ENCODE data around the gene STX8. TPM values are rescaled to one million over a fixed set of nuclear protein-coding genes. Genes with fewer than 3 reads are reported as not detected.

STX8 gene
- total RNA-seq, 4 donors from 2014 or later: 69.7 to 129 (median 89.6) TPM

DNA sequence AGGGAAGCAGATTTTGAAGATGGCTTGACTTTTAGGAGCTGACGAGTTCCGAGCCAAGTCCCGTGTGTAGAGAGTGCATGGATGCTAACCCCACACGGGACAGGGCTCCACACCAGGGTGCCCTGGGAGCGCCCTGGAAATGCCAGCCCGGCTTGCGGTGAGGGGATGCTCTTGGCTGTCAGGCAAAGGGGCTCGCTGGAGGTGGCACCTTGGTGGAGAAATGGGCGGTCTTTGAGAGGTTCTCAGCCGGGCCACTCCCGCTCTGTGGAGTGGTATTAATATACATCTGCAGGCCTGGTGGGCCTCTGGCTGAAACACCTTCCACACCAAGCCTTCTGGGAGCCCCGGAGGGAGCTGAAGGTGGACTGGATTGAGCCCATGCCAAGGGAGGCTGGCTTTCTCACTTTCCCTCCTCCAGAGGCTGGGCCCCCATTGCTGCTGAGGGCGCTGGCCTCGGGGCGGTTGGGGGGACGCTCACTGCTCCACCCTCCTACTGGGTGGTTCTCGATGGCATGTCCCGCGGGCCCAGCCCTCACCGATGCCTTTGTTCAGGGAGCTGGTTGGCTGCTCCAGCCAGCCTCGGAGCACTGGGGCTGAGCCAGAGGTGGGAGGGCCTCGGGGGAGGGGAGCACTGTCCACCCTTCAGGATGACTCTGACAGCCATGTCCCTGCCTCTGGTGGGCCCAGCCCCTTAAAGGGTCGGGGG lies 344.0 kb downstream of the STX8 start:
- TF ChIP-seq, protein P1, sequence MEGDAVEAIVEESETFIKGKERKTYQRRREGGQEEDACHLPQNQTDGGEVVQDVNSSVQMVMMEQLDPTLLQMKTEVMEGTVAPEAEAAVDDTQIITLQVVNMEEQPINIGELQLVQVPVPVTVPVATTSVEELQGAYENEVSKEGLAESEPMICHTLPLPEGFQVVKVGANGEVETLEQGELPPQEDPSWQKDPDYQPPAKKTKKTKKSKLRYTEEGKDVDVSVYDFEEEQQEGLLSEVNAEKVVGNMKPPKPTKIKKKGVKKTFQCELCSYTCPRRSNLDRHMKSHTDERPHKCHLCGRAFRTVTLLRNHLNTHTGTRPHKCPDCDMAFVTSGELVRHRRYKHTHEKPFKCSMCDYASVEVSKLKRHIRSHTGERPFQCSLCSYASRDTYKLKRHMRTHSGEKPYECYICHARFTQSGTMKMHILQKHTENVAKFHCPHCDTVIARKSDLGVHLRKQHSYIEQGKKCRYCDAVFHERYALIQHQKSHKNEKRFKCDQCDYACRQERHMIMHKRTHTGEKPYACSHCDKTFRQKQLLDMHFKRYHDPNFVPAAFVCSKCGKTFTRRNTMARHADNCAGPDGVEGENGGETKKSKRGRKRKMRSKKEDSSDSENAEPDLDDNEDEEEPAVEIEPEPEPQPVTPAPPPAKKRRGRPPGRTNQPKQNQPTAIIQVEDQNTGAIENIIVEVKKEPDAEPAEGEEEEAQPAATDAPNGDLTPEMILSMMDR (IDR thresholded peaks at IDR 0.05; ENCODE audit: low read depth): no peak

DNA sequence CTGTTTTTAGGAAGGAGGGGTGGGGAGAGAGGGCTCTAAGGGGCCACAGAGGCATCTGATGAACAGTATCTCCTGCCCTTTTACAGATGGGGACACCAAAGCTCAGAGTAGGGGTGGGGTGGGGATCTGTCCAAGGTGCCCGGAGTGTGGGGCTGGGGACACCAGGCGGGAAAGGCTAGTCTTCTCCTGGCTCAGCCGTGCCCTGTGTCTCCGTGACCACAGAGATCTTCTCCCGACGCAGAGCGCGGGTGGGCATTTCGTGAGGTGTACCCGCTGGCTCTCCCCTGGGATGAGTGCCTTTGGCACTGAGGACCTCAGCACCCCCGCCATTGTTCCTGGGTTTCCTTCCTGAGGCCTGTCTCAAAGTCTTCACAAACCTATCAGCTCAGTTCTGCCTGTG lies 344.8 kb downstream of the STX8 start:
- TF ChIP-seq, protein P1 (IDR thresholded peaks at IDR 0.05; ENCODE audit: low read depth): no peak

DNA sequence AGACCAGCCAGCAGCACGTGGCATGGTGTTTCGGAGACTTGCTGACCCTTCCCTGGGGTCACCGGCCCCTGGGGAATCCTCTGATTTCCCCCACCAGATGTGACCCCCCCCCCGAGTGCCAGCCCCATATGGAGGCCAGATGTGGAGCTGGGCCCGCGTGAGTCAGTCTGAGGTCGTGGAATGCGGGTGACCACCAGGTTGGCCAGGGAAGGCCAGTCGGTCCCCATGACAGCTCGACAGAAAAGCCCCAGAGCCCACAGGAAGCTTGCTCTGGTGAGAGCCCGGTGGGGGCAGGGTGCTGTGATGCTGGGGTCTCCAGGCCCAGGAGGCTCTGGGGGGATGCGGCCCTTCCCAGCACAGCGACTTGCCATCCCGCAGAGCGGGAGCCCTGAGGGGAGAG lies 345.3 kb downstream of the STX8 start:
- TF ChIP-seq, protein P1 (IDR thresholded peaks at IDR 0.05; ENCODE audit: low read depth): no peak

DNA sequence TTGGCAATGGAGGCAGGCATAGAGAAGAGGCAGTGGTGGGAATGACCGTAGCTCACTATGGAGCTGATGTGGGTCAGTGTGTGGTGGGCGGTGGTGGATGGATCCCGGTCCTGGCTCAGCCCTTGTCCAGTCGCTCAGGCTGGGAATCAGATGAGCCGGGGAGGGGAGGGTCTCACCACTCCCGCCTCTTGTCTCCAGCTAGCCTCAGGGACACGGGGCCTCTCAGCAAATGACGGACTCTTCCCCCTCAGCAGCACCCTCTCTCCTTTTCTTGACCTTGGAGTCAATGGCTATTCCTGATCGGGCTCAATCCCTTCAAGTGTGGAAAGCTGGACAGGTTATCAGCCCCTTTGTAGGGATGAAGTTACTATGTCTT lies 345.8 kb downstream of the STX8 start:
- TF ChIP-seq, protein P1 (IDR thresholded peaks at IDR 0.05; ENCODE audit: low read depth): no peak

DNA sequence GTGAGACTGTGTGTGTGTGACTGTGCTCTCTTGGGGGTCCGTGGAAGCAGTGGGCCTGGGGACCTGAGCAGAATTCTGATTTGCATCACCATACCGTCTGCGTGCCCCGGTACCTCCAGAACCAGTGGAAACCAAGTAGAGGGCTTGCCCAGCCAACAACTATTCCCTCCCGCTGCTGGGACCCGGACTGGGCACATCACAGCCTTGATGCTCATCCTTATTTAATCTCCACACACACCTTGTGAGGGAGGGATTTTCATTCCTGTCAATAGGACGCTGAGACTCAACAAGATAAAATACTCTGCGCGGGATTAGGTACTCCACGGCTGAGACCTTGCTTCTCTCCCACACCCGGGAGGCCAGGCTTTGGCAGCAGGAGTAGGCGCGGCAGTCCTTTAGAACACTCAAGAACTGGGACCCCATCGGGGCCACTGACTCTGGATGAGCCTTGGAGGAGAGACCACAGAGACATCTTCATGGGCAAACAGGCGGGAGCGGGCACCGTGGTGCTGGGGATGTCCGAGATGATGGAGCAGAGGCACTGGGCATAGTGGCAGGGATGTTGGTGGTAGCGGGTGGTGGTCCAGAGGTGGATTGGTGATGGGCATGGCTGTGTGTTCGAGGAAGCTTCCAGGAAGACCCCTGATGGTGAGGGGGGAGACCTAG lies 346.3 kb downstream of the STX8 start:
- TF ChIP-seq, protein P1 (IDR thresholded peaks at IDR 0.05; ENCODE audit: low read depth): no peak

DNA sequence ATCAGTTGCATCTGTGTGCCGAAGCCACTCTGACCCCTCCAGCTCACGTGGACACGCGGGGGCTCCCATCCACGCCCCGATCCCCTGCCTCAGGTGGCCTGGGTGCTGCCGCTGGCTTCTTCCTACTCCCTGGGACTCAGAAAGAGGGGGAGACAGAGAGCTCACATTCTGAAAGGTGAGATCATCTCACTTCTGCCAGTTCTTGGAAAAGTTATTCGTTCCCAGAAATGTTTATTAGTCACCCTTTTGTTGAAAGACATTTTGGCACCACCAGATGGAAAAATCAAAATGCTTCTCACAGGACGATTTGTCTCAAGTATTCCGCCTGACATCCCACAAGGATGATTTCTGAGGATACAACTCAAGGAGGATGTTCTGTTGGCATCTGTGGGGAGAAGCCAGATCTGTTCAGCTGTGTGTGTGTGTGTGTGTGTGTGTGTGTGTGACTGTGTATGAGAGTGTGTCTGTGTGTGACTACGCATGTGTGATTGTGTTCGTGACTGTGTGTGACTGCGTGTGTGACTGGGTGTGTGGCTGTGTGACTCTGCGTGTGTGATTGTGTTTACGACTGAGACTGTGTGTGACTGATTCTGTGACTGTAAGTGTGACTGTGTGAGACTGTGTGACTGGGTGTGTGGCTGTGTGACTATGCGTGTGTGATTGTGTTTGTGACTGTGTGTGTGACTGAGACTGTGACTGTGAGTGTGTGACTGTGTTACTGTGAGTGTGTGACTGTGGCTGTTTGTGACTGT lies 347.0 kb downstream of the STX8 start:
- TF ChIP-seq, protein P1 (IDR thresholded peaks at IDR 0.05; ENCODE audit: low read depth): no peak

DNA sequence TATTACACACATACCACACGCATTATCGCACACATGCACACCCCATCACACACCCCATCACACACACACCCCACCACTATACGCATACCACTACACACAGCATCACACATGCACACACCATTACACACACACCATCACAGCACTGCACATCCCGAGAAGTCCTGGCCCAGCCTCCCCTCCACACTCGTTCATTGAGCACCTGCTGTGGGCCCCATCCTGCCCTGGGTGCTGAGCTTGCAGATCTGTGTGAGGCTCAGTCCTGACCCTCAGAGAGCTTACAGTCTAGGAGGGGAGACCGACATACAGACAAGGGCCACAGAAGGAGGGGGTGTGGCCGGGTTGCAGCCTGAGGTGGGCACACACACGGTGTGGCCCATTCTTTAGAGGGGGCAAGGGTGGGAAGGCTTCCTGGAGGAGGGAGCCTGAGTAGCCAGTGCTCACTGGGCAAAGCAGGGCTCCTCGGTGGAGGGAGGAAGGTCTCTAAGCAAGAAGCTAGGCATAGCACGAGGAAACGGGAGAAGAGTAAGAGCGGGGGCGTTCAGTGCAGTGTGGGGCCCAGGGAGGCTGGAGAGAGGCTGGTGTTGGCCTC lies 347.7 kb downstream of the STX8 start:
- TF ChIP-seq, protein P1 (IDR thresholded peaks at IDR 0.05; ENCODE audit: low read depth): no peak

All from subcutaneous adipose tissue (tissue), 4 donors.